Rectal smooth muscle tissue (tissue), 1 donor: ENCODE data around the gene APH1A.
"Not testable (repeated sequence)": the region's sequence is repeated elsewhere in the genome, so short reads cannot be mapped to it uniquely, and the experiment has no call there.

Experiments used
- H3K27ac ChIP-seq: one replicate; pipeline ENCODE4 v1.7.0; 2013; ENCODE audit warnings: low read depth, low read length, inconsistent platforms
- H3K27me3 ChIP-seq: one replicate; pipeline ENCODE4 v1.7.0; 2013; ENCODE audit warnings: low read length; ENCODE audit not compliant: control insufficient read depth, insufficient read depth
- H3K36me3 ChIP-seq: one replicate; pipeline ENCODE4 v1.7.0; 2013; ENCODE audit warnings: low read length; ENCODE audit not compliant: control insufficient read depth, insufficient read depth
- H3K4me1 ChIP-seq: one replicate; pipeline ENCODE4 v1.7.0; 2013; ENCODE audit warnings: low read length; ENCODE audit not compliant: control insufficient read depth, insufficient read depth
- H3K4me3 ChIP-seq: one replicate; pipeline ENCODE4 v1.7.0; 2013; ENCODE audit warnings: low read length
- H3K9ac ChIP-seq: one replicate; pipeline ENCODE4 v1.7.0; 2013; ENCODE audit warnings: low read length

The APH1A gene

GRCh38 chr1:150268705-150269403 is at the start of gene APH1A:
Gene APH1A, minus strand, starts transcription at chr1:150269016. Its CDS starts 206 bp downstream, at chr1:150268810.
- Histone ChIP-seq H3K27me3 (no peaks in the 10 kb centered on the region), H3K36me3 (peaks cover 12% of the 10 kb centered on the region), H3K4me3 (peak within 1 kb of the TSS; percentile 95), H3K27ac (peak within 1 kb of the TSS; percentile 94), H3K4me1 (peaks cover 12% of the 10 kb centered on the region), H3K9ac (peak within 1 kb of the TSS; percentile 95)

GRCh38 chr1:150314691-150315090 is 45.9 kb upstream of the APH1A start:
- H3K4me3 ChIP-seq, H3K36me3 ChIP-seq, H3K27ac ChIP-seq, H3K9ac ChIP-seq, H3K27me3 ChIP-seq, H3K4me1 ChIP-seq: not testable (repeated sequence)

DNA sequence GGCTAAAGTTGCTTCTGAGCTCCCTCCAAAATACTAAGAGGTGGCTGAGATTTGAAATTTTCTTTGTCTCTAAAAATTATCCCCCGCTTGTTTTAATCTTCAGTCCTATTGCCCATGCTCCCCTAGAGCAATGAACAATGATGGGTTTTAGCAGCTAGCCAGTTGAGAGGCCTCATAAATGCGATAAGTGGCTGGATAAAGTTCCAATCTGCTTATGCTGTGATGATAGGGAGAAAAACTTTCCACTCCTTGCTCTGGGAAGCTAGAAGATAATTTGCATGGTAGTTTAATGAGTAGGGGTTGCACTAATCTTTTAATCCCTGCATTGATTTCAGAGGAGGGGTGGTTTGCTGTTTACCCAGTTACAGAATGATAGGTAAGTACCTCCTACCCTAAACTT is 42.9 kb upstream of the APH1A start:
- no peak overlapping the region for H3K9ac ChIP-seq
- no peak overlapping the region for H3K27ac ChIP-seq
- H3K27me3 ChIP-seq = no peaks in the 10 kb centered on the region
- H3K4me3 ChIP-seq = no peak overlapping the region
- no peaks in the 10 kb centered on the region for H3K4me1 ChIP-seq
- no peaks in the 10 kb centered on the region for H3K36me3 ChIP-seq

- H3K9ac ChIP-seq = no peak overlapping the region
- H3K27ac ChIP-seq = no peak overlapping the region
- no peaks in the 10 kb centered on the region for H3K4me1 ChIP-seq
- no peak overlapping the region for H3K4me3 ChIP-seq
- H3K36me3 ChIP-seq = no peaks in the 10 kb centered on the region
- no peaks in the 10 kb centered on the region for H3K27me3 ChIP-seq
These were observed 41.1 kb upstream of the APH1A start for GRCh38 chr1:150309758-150310508.

DNA sequence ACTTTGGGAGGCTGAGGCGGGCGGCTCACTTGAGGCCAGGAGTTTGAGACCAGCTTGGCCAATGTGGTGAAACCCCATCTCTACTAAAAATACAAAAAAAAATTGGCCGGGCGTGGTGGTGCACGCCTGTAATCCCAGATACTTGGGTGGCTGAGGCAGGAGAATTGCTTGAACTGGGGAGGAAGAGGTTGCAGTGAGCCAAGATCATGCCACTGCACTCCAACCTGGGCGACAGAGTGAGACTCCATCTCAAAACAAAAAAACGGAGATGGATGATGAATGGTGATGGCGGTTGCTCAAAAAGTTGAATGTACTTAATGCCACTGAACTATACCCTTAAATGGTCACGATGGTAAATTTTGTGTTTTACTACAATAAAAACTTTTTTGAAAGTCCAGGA is 39.8 kb upstream of the APH1A start:
- not testable (repeated sequence) for H3K4me1 ChIP-seq, H3K36me3 ChIP-seq, H3K4me3 ChIP-seq, H3K27me3 ChIP-seq, H3K27ac ChIP-seq, H3K9ac ChIP-seq

DNA sequence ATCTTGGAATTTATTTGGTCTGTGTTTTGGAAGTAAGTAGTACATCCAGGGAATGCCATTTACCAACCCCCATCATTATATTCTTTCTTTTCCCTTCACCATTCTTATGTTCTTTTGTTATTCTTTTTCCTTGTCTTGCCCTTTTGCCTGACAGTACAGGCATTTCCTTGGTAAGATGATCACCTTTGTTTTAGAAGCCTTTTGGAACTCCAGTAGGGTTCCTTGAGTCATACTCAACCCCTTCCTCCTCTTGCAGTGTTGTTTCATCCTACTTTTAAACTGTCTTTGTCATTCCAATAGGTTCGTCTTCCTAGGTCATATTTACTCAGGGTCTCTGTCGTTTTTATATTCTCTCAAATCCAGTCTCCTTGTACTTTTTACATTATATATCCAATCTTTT is 34.1 kb upstream of the APH1A start:
- Histone ChIP-seq H3K4me1 (no peaks in the 10 kb centered on the region), H3K27ac (no peak overlapping the region), H3K27me3 (no peaks in the 10 kb centered on the region), H3K4me3 (no peak overlapping the region), H3K9ac (no peak overlapping the region), H3K36me3 (no peaks in the 10 kb centered on the region)

DNA sequence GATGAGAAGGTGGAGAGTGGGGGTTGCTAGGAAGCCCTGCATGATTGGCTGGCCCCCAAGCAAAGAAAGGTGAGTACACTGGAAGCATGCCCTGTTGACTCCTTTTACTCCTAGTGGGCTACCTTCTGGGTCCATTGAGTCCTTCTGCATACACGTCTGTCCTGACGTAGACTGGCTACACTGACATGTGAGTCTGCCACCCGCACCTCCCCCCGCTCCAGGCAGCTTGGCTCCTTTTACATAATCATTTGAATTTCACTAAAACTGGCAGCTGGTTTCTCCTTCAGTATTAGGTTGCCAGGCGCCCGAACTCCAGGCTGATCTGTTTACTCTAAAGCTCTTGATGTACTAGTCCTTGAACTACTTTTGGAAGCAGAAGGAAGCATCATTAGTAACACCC is 33.5 kb upstream of the APH1A start:
- H3K27ac ChIP-seq = no peak overlapping the region
- H3K36me3 ChIP-seq = no peaks in the 10 kb centered on the region

DNA sequence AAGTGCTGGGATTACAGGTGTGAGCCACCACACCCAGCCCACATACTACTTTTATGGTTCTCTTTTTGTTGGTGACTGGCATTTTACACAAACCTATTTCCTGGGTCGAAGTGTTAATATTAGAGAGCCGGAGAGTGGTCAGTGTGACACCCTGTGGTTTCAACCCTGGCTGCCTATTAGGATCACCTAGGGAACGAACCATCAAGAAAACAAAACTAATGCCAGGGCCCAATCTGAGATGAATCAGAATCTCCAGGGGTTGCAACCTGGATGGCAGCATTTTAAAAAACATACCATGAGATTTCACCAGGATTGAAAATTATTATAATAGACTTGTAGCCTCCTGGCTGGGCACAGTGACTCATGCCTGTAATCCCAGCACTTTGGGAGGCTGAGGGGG is 30.9 kb upstream of the APH1A start:
- no peak overlapping the region for H3K27ac ChIP-seq
- no peak overlapping the region for H3K9ac ChIP-seq
- no peaks in the 10 kb centered on the region for H3K36me3 ChIP-seq

More for the DNA sequence above, 33.5 kb upstream of the APH1A start:
- no peaks in the 10 kb centered on the region for H3K27me3 ChIP-seq
- no peak overlapping the region for H3K4me3 ChIP-seq
- H3K9ac ChIP-seq = no peak overlapping the region
- no peaks in the 10 kb centered on the region for H3K4me1 ChIP-seq

GRCh38 chr1:150295476-150295875 is 26.7 kb upstream of the APH1A start:
- H3K9ac ChIP-seq = no peak overlapping the region
- H3K36me3 ChIP-seq = no peaks in the 10 kb centered on the region
- no peaks in the 10 kb centered on the region for H3K27me3 ChIP-seq
- H3K4me1 ChIP-seq = peaks cover 3% of the 10 kb centered on the region
- H3K4me3 ChIP-seq = no peak overlapping the region
- no peak overlapping the region for H3K27ac ChIP-seq

More for the DNA sequence above, 30.9 kb upstream of the APH1A start:
- Histone ChIP-seq H3K27me3 (no peaks in the 10 kb centered on the region), H3K4me3 (no peak overlapping the region), H3K4me1 (no peaks in the 10 kb centered on the region)

DNA sequence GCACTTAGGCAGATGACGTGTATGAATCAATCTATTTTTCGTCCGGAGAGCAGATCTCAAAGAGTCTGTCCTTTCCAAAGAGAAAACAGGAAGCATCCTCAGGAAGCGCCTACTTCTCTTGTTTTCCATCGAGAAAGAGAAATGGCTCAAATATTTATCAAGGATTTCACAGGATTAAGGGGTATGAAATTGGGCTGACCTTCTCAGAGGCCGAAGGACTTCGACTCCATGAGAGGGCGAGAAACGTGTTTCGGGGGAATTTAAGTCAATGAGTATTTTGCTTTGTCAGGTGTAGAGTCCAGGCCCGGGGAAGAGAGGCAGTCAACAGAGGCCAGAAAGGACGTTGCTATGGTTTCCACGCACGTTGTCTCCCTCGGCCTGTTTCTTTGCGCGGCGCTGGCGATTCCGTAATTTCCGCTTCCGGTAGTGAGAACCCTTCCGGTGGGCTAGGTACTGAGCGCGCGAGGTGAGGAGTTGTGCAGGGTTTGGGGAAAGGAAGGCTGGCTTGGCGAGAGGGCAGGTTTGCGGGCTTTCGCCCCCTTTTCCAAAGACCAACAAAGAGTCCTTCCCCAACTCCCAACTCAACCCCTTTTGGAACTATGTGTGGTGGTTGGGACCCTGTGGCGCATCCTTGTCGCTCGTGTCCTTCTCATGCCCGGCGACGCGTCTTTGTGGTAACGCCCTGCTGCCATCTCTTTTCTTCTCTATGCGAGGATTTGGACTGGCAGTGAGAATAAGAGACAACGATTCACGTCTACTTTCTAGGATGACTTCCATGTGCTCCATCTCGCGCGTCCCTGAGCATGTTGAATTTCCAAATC is 24.8 kb upstream of the APH1A start, which contains the start of gene MRPS21:
TSS of gene MRPS21 (plus strand) at position 429 of the 821 bp plus-strand sequence. CDS start 506 bp downstream, outside the sequence.
- H3K27ac ChIP-seq = peak within 1 kb of the TSS; percentile 62
- H3K4me1 ChIP-seq = peaks cover 3% of the 10 kb centered on the region
- H3K27me3 ChIP-seq = no peaks in the 10 kb centered on the region
- no peaks in the 10 kb centered on the region for H3K36me3 ChIP-seq
- peak within 1 kb of the TSS; percentile 55 for H3K9ac ChIP-seq
- peak within 1 kb of the TSS; percentile 88 for H3K4me3 ChIP-seq

DNA sequence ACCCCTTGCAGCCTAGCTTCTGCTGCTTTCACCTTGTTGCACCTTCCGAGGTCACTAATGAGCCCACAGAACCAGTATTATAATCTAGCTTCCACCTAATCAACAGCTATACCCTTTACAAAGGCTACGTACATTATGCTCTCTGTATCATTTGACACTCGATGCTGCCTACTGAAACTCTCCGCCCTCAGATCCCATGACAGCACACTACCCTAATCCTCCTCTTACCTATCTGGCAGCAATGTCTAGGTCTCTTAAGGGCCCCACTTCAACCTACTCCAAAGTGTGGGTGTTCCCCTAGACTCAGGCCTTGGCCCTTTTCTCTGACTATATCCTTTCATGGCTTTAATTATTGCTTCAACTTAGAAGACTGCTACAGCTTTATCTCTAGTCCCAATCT is 20.0 kb upstream of the APH1A start:
- Histone ChIP-seq H3K9ac (no peak overlapping the region), H3K27me3 (no peaks in the 10 kb centered on the region), H3K36me3 (no peaks in the 10 kb centered on the region), H3K4me3 (no peak overlapping the region), H3K27ac (no peak overlapping the region), H3K4me1 (no peaks in the 10 kb centered on the region)

DNA sequence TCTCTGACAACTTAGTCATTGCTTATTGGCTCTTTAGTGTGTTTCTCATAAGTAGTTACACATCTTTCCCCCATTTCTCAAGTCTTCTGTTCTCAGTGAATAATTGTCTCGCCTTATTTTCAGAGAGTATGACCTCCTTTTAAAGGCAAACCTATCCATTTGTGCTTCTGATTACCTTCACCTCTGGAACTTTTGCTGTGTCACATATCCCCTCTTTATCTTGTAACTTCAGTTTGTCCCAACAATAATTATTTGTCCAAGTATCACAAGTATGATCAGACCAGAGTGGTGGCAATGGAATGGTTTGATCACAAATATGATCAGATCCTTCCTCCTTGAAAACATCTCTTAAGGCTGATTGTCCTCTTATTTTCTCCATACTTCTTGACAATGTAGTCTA is 19.6 kb upstream of the APH1A start:
- no peak overlapping the region for H3K4me3 ChIP-seq
- no peaks in the 10 kb centered on the region for H3K27me3 ChIP-seq
- no peak overlapping the region for H3K9ac ChIP-seq
- H3K36me3 ChIP-seq = no peaks in the 10 kb centered on the region
- H3K4me1 ChIP-seq = peaks cover 2% of the 10 kb centered on the region
- H3K27ac ChIP-seq = no peak overlapping the region
